GM23338 (cell line): ENCODE measurements around the gene NEDD4. TPM values are rescaled to one million over a fixed set of nuclear protein-coding genes. Genes with fewer than 3 reads are reported as not detected.

ENCODE experiments used
- ATAC-seq: fragments of 200-7000 bp; cut with Tn5 transposase; 3 replicates; pipeline ENCODE4 v1.9.1; 2020
- DNase-seq: peaks from one replicate; pipeline ENCODE4 v3.0.0-alpha.2; 2015; ENCODE audit warnings: low spot score
- H2AFZ ChIP-seq: fragments of 200-600 bp; sonication (generic); 2 replicates; pipeline ENCODE4 v1.8.0; 2016; ENCODE audit warnings: antibody characterized with exemption, mild to moderate bottlenecking, moderate library complexity
- H3F3A ChIP-seq: fragments of 200-600 bp; sonication (generic); replicated peaks from 2 replicates; pipeline ENCODE4 v1.8.0; 2017; ENCODE audit warnings: antibody characterized with exemption, mixed run types, low read depth
- H3K27ac ChIP-seq: fragments of 200-600 bp; sonication (generic); 2 replicates; pipeline ENCODE4 v1.6.1; 2016; ENCODE audit warnings: low read depth
- H3K27me3 ChIP-seq: fragments of 200-600 bp; sonication (generic); 2 replicates; pipeline ENCODE4 v1.8.0; 2016; ENCODE audit warnings: mild to moderate bottlenecking, mixed run types, moderate library complexity; ENCODE audit not compliant: insufficient read depth
- H3K36me3 ChIP-seq: fragments of 200-600 bp; sonication (generic); 2 replicates; pipeline ENCODE4 v1.8.0; 2016; ENCODE audit warnings: mild to moderate bottlenecking; ENCODE audit not compliant: insufficient read depth
- H3K4me1 ChIP-seq: fragments of 200-600 bp; sonication (generic); 2 replicates; pipeline ENCODE4 v1.8.0; 2016; ENCODE audit warnings: mild to moderate bottlenecking, moderate library complexity; ENCODE audit not compliant: insufficient read depth
- H3K4me2 ChIP-seq: fragments of 200-600 bp; sonication (generic); 2 replicates; pipeline ENCODE4 v1.7.1; 2017; ENCODE audit warnings: mixed run types
- H3K4me3 ChIP-seq: fragments of 200-600 bp; sonication (generic); 2 replicates; pipeline ENCODE4 v1.6.1; 2016; ENCODE audit warnings: mixed run types
- H3K79me2 ChIP-seq: fragments of 200-600 bp; sonication (generic); replicated peaks from 2 replicates; pipeline ENCODE4 v1.8.0; 2017; ENCODE audit warnings: mild to moderate bottlenecking; ENCODE audit not compliant: insufficient read depth
- H3K9me2 ChIP-seq: fragments of 200-600 bp; sonication (generic); 2 replicates; pipeline ENCODE4 v1.8.0; 2017; ENCODE audit not compliant: insufficient read depth
- H4K20me1 ChIP-seq: fragments of 200-600 bp; sonication (generic); replicated peaks from 2 replicates; pipeline ENCODE4 v1.8.0; 2017; ENCODE audit warnings: mild to moderate bottlenecking; ENCODE audit not compliant: insufficient read depth
- H3K27ac Mint-ChIP-seq: 2 replicates; pipeline ENCODE4 v1.8.0; 2020; ENCODE audit warnings: inconsistent platforms, mild to moderate bottlenecking, moderate library complexity, mixed read lengths
- H3K27me3 Mint-ChIP-seq: 3 replicates; pipeline ENCODE4 v1.8.0; 2022; ENCODE audit warnings: low read depth, mild to moderate bottlenecking, moderate library complexity, mixed read lengths, inconsistent platforms; ENCODE audit not compliant: insufficient read depth, poor library complexity
- H3K36me3 Mint-ChIP-seq: 3 replicates; pipeline ENCODE4 v1.8.0; 2021; ENCODE audit warnings: low read depth, mild to moderate bottlenecking, inconsistent platforms, moderate library complexity, mixed read lengths
- H3K4me1 Mint-ChIP-seq: 3 replicates; pipeline ENCODE4 v1.8.0; 2020; ENCODE audit warnings: mild to moderate bottlenecking, inconsistent platforms, mixed read lengths
- H3K4me3 Mint-ChIP-seq: 3 replicates; pipeline ENCODE4 v1.8.0; 2021; ENCODE audit warnings: moderate library complexity, mild to moderate bottlenecking, inconsistent platforms, mixed read lengths
- H3K9me3 Mint-ChIP-seq: 3 replicates; pipeline ENCODE4 v1.8.0; 2020; ENCODE audit warnings: moderate library complexity, mild to moderate bottlenecking, inconsistent platforms, mixed read lengths
- CREB1 ChIP-seq: fragments of 250-450 bp; sonication (Bioruptor Pico); IDR thresholded peaks from 2 replicates; pipeline ENCODE4 v1.5.0; 2020; ENCODE audit warnings: low read depth, mild to moderate bottlenecking, moderate library complexity
- EZH2 ChIP-seq: fragments of 200-600 bp; sonication (generic); IDR thresholded peaks from one replicate; pipeline ENCODE4 v1.8.0; 2017; ENCODE audit warnings: antibody characterized with exemption, mild to moderate bottlenecking, low read depth; ENCODE audit not compliant: unreplicated experiment
- JUNB ChIP-seq: IDR thresholded peaks from one replicate; pipeline ENCODE4 v1.6.1; 2016; ENCODE audit warnings: antibody characterized with exemption; ENCODE audit not compliant: unreplicated experiment
- STAT1 ChIP-seq: IDR thresholded peaks from one replicate; pipeline ENCODE4 v1.6.1; 2016; ENCODE audit warnings: antibody characterized with exemption; ENCODE audit not compliant: unreplicated experiment
- ZNF331 ChIP-seq: fragments of 250-450 bp; sonication (Bioruptor Pico); IDR thresholded peaks from 2 replicates; pipeline ENCODE4 v1.5.0; 2020; ENCODE audit warnings: low read depth, mild to moderate bottlenecking, moderate library complexity
- polyA plus RNA-seq: library from polyadenylated mRNA; unstranded; fragments of >200 nt; fragmentation: Nextera tagmentation; extraction: Ambion mirVana; gene quantifications from 2 replicates; pipeline ENCODE4 v1.2.1, GENCODE V29; 2016
- total RNA-seq: library from RNA; depleted of rRNA; stranded (reverse); fragments of >200 nt; shearing (Covaris generic); gene quantifications from 2 replicates; pipeline ENCODE4 v1.2.3, GENCODE V29; 2014
- TF ChIP-seq, protein P1 (sequence below): IDR thresholded peaks from one replicate; pipeline ENCODE4 v1.6.1; 2018; ENCODE audit warnings: antibody characterized with exemption; ENCODE audit not compliant: unreplicated experiment
- TF ChIP-seq, protein P2 (sequence below), 2 experiments: fragments of 200-600 bp in 1 of 2; sonication (generic) in 1 of 2; conservative IDR thresholded peaks; 2 replicates each; pipeline versions ENCODE4 v1.5.1 to v1.6.1; 2016 to 2017; ENCODE audit warnings: antibody characterized with exemption in 2 of 2, low read depth in 2 of 2, mild to moderate bottlenecking in 2 of 2, moderate library complexity in 1 of 2
- TF ChIP-seq, protein P3 (sequence below): IDR thresholded peaks from 2 replicates; pipeline ENCODE4 v1.6.1; 2016; ENCODE audit warnings: antibody characterized with exemption

Gene NEDD4
- total and polyA plus RNA-seq, 2 experiments from 2014 or later: 2.1 to 7.2 TPM

DNA sequence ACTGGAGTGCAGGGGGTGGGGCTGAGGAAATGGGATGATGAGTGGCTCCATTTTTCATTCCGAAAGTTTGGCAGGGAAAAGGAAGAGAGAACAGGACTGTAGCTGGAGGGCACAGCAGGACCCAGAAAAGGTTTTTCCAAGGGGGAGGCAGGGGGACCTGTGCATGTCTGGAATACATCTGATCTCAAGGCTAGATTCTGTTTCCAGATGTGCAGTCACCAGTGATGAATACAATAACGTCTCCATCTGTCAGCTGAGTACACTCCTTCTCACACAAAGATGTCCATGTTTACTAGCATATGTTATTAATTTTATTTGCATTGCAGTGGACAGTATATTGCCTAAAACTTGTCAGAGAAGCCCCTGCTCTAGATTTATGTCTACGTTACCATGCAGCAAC is 210.5 kb downstream of the NEDD4 start (continued):
- TF ChIP-seq, protein P1, sequence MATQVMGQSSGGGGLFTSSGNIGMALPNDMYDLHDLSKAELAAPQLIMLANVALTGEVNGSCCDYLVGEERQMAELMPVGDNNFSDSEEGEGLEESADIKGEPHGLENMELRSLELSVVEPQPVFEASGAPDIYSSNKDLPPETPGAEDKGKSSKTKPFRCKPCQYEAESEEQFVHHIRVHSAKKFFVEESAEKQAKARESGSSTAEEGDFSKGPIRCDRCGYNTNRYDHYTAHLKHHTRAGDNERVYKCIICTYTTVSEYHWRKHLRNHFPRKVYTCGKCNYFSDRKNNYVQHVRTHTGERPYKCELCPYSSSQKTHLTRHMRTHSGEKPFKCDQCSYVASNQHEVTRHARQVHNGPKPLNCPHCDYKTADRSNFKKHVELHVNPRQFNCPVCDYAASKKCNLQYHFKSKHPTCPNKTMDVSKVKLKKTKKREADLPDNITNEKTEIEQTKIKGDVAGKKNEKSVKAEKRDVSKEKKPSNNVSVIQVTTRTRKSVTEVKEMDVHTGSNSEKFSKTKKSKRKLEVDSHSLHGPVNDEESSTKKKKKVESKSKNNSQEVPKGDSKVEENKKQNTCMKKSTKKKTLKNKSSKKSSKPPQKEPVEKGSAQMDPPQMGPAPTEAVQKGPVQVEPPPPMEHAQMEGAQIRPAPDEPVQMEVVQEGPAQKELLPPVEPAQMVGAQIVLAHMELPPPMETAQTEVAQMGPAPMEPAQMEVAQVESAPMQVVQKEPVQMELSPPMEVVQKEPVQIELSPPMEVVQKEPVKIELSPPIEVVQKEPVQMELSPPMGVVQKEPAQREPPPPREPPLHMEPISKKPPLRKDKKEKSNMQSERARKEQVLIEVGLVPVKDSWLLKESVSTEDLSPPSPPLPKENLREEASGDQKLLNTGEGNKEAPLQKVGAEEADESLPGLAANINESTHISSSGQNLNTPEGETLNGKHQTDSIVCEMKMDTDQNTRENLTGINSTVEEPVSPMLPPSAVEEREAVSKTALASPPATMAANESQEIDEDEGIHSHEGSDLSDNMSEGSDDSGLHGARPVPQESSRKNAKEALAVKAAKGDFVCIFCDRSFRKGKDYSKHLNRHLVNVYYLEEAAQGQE: no peak
- no peak for TF ChIP-seq JUNB

DNA sequence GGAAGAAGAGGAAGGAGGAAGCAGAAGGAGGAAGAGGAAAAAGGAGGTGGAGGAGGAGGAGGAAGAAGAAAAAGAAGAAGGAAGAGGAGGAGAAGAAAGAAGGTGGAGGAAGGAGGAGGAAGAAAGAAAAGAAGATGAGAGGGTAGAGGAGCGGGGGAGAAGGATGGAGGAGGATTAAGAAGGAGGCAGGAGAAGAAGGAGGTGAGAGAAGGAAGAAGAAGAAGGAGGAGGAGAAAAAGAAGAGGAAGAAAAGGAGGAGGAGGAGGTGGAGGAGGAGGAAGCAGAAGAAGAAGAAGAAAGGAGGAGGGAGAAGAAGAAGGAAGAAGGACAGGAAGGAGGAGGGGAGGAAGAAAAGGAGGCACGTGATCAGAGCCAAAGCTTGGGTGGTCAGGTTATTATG is 213.1 kb downstream of the NEDD4 start:
- no peaks in the 10 kb centered on the region for H3K9me2 ChIP-seq
- no peaks in the 10 kb centered on the region for H3K4me1 ChIP-seq
- Mint-ChIP-seq H3K27ac (no peak overlapping the region), H3K36me3 (no peaks in the 10 kb centered on the region), H3K27me3 (peaks cover 5% of the 10 kb centered on the region), H3K9me3 (no peaks in the 10 kb centered on the region; the same call in 2 of the 3 replicates), H3K4me3 (no peak overlapping the region), H3K4me1 (peaks cover 9% of the 10 kb centered on the region)
- no peak overlapping the region for H2AFZ ChIP-seq
- ATAC-seq (no peak), DNase-seq (no peak)
- H3K4me2 ChIP-seq: no peak overlapping the region
- H3K27ac ChIP-seq: no peak overlapping the region
- TF ChIP-seq STAT1: no peak
- TF ChIP-seq ZNF331 (CRISPR knock-in tag): no peak
- no peak for TF ChIP-seq JUNB
- TF ChIP-seq EZH2: no peak
- no peak for TF ChIP-seq CREB1 (CRISPR knock-in tag)
- TF ChIP-seq, protein P2, sequence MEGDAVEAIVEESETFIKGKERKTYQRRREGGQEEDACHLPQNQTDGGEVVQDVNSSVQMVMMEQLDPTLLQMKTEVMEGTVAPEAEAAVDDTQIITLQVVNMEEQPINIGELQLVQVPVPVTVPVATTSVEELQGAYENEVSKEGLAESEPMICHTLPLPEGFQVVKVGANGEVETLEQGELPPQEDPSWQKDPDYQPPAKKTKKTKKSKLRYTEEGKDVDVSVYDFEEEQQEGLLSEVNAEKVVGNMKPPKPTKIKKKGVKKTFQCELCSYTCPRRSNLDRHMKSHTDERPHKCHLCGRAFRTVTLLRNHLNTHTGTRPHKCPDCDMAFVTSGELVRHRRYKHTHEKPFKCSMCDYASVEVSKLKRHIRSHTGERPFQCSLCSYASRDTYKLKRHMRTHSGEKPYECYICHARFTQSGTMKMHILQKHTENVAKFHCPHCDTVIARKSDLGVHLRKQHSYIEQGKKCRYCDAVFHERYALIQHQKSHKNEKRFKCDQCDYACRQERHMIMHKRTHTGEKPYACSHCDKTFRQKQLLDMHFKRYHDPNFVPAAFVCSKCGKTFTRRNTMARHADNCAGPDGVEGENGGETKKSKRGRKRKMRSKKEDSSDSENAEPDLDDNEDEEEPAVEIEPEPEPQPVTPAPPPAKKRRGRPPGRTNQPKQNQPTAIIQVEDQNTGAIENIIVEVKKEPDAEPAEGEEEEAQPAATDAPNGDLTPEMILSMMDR (conservative IDR thresholded peaks at IDR 0.05; ENCODE audit: low read depth in 2 of 2): no peak
- TF ChIP-seq, protein P3, sequence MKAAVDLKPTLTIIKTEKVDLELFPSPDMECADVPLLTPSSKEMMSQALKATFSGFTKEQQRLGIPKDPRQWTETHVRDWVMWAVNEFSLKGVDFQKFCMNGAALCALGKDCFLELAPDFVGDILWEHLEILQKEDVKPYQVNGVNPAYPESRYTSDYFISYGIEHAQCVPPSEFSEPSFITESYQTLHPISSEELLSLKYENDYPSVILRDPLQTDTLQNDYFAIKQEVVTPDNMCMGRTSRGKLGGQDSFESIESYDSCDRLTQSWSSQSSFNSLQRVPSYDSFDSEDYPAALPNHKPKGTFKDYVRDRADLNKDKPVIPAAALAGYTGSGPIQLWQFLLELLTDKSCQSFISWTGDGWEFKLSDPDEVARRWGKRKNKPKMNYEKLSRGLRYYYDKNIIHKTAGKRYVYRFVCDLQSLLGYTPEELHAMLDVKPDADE: no peak
- TF ChIP-seq, protein P1: no peak
- no peaks in the 10 kb centered on the region for H3K36me3 ChIP-seq
- no peak overlapping the region for H3K4me3 ChIP-seq
- H3F3A ChIP-seq: no peaks in the 10 kb centered on the region
- H3K27me3 ChIP-seq: no peaks in the 10 kb centered on the region
- no peaks in the 10 kb centered on the region for H3K79me2 ChIP-seq
- no peaks in the 10 kb centered on the region for H4K20me1 ChIP-seq
